GM23248 (cell line): ENCODE measurements around the gene CYTH4.

ENCODE experiments used
- EZH2 ChIP-seq: fragments of 200-600 bp; sonication (generic); IDR thresholded peaks from 2 replicates; pipeline ENCODE4 v1.6.1; 2018; ENCODE audit warnings: antibody characterized with exemption, mild to moderate bottlenecking; ENCODE audit not compliant: insufficient read depth, poor library complexity, severe bottlenecking
- EZH2phosphoT487 ChIP-seq: fragments of 200-600 bp; sonication (generic); IDR thresholded peaks from 2 replicates; pipeline ENCODE4 v1.6.1; 2018; ENCODE audit warnings: antibody characterized with exemption, moderate library complexity, mild to moderate bottlenecking, low read depth; ENCODE audit not compliant: insufficient read depth

DNA sequence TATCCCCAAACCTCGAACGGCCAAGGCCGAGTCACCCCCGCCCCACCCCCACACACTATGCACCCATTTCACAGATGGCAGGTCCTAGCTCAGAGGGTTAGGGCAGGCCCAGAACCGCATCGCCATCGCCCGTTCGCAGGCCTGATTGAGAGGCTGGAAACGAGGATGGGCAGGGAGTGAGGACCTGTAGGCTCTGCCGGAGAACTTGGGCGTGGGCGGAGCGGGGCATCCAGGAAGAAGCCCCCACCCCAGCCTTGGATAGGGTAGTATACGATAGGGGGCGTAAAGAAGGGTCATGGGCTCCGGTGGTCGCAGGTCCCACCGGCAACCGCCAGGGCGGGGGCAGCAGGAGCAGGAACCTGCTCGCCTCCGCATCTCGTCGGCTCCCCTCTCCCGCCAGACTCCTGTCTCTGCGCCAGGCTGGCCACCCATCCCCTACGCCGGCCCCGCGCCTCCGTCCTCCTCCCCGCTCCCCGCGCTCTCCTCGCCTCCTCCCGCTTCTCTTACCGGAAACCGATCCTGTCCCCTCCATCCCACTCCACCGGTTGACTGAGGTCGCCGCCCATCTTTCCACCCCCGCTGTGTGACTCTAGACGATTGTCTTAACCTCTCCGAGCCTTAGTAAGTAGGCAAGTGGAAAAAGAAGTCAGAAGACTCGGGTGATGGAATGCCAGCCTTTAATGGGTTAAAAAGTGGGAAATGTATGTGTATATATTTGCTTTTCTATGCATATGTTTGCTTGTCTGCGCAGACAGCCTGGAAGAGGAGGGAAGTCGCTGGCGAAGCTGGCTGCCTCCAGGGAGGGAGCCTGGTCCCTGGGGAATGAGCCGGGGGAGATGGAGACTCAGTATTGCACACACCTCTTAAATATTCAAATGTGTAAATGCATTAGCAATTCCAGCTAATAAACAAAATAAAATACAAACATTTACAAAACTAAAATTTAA is 52.8 kb downstream of the CYTH4 start:
- no peak for TF ChIP-seq EZH2
- no peak for TF ChIP-seq EZH2phosphoT487
